OCI-LY1 (cell line): ENCODE measurements around the gene TASP1.
"Not testable (repeated sequence)": the region's sequence is repeated elsewhere in the genome, so short reads cannot be mapped to it uniquely, and the experiment has no call there.

Experiments
- CTCF ChIP-seq: fragments of 200-600 bp; sonication (generic), shearing (Covaris generic); IDR thresholded peaks from 2 replicates; pipeline ENCODE4 v1.5.1; 2017; ENCODE audit warnings: mild to moderate bottlenecking, antibody characterized with exemption, low read length, moderate library complexity, mixed read lengths
- EZH2 ChIP-seq: fragments of 200-600 bp; sonication (generic), shearing (Covaris generic); IDR thresholded peaks from 2 replicates; pipeline ENCODE4 v1.8.0; 2017; ENCODE audit warnings: borderline replicate concordance, mixed run types, mild to moderate bottlenecking, antibody characterized with exemption, low read length, moderate library complexity, mixed read lengths

GRCh38 chr20:13619415-13619814 is 19.3 kb downstream of the TASP1 start:
- TF ChIP-seq EZH2, CTCF: not testable (repeated sequence)
